GM18951 (cell line): ENCODE results near the gene PXN.
"Not testable (repeated sequence)": the region's sequence is repeated elsewhere in the genome, so short reads cannot be mapped to it uniquely, and the experiment has no call there.

Experiments used
- POLR2A ChIP-seq: IDR thresholded peaks from 4 replicates; pipeline ENCODE4 v1.6.1; 2011; ENCODE audit warnings: mild to moderate bottlenecking; ENCODE audit not compliant: insufficient read length, insufficient read depth; ENCODE audit errors: extremely low read depth
- in situ Hi-C: fragments of 300-500 bp; cut with MboI; formaldehyde crosslinking; loops from one replicate; pipeline ENCODE4 v1.12.0; 2022; ENCODE audit warnings: low sequenced_read_pairs, mixed read lengths, inconsistent platforms; ENCODE audit not compliant: unreplicated experiment

PXN gene

DNA sequence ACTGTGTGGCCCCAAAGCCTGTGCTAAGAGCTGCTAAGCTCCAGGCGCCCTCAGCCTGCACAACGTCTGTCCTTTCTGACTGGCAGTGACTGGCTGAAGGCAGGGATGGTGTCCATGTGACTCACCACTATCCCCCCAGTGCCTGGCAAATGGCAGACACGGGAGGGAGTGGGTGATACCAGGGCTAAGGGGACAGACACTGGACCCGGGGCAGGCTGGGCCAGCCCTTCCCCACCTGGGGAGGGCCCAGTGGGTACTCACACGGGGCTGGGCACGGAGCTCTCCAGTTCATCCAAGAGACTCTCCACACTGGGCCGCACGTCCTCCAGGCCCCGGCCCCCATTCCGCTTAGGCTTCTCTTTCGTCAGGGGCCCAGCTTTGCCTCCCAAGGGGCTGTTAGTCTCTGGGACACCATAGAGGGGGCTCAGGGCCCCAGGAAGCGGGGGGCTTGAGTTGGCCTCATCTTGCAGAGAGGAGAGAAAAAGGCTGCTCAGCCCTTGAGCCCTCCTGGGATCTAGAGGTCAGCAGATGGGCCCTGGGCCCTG lies 43.2 kb downstream of the PXN start:
- in situ Hi-C loops: no loop called here
- no peak for TF ChIP-seq POLR2A

DNA sequence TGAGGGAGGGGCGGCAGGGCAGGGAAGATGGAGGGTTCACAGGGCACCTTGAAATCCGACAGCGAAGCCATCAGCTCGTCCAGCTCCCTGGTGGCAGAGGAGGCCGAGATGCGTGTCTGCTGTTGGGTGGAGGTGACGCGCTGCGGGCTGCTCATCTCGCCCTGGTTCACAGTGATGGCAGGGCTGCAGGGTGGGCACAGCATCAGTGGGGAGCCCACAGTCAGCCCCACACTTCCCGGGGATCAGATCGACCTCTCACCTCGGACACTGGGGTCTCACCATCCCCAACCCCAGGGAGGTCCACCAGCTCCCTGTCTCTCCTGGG lies 44.0 kb downstream of the PXN start:
- in situ Hi-C loops: no loop called here
- TF ChIP-seq POLR2A: no peak

DNA sequence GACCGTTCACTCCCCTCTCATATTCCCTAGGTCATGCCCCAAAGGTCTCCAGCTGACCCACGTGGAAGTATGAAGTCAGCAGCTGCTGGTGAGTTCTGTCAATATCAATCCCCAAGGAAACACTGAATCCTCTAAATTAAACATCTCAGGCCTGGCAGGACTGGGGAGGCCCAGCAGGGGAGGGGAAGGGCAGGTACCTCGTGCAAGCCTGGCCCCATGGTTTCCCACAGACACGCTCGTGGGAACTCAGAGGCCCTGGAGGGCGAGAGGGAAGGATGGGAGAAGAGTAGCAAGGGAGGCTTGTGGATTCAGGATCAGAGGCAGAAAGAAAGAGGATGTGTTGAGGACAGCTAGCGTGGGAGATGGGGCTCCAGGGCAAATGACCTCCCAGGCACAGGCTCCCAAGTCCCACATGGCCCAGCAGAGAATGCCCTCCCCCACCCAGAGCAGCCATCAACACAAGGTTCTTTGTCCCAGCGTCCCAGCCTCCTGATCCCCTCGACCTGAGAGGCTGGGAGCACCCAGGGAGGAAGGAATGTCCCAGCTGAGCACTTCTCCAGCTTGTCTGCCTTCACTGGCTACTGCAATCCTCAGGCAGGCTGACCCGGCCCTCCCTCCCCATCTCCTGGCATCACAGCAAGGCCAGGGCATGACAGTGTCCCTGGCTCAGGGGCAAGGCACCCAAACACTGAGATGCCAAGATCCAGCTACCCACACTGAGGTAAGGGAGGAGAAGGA lies 44.5 kb downstream of the PXN start:
- in situ Hi-C loops: no loop called here

DNA sequence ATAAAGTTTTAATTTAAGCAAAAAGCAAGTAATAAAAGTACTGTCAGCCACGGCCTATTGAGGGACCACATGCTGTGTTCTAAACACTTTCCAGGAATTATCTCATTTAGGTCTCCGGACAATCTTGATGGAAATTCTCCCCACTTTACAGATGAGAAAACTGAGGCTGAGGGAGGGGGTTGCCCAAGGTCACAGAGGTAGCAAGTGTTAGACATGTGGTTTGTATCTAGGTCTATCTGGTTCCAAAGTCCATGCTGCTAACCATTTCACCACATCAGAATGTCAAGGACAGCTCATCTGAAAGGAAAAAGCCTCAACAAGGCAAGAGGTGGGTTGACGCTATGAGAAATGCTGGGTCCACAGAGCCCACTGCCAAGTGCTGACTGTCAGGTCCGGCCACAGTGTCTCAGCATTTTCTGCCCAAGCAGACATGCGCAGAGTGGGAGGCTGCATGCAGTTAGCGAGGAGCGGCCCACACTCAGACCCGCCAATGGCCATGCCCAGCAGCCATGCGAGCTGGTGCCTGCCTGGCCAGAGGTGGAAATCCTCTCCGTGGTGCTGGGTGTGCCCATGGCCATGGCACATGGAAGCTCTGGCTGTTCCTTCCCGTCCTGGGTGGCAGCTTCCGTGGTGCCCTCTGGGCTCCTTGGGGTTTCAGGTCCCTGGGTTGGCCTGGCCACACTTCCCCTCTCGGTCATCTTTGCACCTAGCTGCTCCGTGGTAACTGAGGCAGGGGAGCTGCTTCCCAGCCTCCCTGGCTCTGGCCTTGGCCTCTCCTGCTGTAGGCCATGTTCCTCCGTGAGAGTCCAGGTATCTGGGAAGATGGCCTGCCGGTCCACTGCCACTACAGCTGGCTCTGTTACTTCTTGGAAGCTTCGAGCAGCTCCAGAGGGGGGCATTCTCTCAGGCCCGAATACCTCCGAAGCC lies 46.6 kb downstream of the PXN start:
- in situ Hi-C loops: no loop called here
- no peak for TF ChIP-seq POLR2A

More for the DNA sequence above, 44.5 kb downstream of the PXN start:
- TF ChIP-seq POLR2A: no peak

DNA sequence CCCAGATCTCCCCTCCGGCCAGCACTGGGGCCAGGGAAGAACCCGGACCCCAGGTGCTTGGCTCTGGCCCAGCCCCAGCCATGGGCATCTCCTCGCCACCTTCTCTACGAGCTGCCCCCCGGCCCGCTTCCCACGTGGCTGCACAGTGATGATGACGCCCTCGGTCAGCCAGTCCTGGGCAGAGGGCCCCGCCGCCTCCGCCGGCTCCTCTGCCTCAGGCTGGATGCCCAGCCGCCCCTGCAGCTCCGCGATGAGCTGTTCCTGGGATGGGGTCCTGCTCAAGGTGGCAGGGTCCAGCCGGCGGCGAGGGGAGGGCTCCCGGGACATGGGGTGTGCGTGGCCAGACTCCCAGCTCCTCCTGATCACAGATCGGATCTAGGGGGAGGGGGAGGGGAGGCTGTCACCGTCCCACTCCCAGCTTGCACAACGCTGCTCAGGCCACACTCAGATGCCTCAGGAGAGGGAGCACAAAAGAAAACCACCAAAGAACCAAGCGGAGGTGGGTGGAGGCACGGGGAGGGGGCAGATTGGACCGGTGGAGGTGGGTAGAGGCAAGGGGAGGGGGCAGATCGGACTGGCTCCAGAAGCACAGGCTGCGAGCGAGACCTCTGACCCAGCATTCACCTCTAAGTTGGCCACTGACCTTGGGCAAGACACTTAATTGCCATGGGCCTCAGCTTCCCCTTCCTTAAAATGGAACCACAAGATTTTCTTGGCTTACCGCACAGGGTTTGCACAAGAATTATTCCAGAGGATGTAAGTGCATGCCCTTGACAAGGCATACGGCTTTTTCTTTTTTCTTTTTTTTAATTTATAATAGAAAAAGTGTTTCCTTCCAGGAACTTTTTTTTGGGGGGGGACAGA lies 48.6 kb downstream of the PXN start:
- TF ChIP-seq POLR2A: no peak
- in situ Hi-C loops: no loop called here

DNA sequence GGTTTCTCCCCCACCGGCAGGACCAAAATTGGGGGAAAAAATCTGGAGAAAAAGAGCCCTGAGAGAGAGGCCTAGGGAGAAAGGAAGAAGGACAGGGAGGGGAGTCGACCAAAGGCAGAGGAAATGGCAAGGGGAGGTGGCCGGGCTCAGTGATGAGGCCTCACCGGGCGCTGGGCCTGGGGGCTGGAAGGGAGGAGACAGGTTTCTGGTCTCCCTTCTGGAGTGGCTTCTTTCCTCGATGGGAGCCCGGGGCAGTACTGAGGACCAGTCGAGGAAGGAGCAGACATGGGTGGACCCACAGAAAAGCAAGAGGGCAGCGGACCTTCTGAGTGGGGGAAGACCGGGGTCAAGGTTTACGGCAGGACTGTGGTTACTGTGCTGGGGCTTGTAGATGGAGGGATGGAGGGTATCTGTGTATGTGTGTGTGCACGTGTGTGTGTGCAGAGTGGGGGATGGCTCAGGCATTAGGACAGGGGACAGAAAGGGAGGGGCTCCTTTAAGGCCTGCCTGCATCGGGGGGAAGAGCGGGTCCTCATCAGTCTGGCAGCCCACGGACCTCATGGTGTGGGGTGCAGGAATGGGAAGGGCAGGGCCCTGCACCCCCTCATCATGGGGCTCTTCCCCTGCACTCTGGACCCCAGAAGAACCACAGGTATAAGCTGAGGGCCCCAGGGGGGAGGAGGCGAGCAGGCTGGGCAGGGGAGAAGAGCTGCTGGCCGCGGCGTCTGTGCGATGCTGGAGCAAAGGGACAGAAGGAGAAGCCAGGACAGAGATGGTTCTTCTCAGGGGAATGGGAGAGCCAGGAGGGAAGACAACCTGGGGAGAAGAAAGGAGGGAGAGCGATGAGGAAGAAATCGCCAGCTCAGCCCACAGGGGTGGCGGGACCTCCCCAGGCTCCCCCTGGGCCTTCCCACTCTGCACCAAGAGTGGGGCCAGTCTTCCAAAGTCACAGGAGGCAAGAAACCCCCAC lies 49.5 kb downstream of the PXN start:
- in situ Hi-C loops: no loop called here
- no peak for TF ChIP-seq POLR2A

DNA sequence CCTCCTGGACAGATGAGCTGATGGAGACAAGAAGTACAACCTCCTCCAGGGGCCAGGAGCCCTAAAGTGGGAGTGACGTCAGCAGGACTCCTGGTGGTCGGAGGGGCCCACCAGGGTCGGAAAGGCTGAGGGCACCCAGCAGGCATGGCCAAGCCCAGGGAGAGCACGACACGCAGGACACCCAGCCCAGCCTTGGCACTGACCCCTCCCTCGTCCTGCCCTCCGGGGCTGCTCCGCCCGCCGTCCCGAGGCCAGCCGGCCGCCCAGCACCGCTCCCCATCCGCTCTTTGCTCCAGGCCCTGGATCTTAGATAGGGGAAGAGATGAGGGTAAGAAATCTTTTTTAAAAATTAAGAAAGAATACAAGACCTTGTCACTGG lies 50.2 kb downstream of the PXN start:
- no peak for TF ChIP-seq POLR2A
- in situ Hi-C loops: no loop called here

DNA sequence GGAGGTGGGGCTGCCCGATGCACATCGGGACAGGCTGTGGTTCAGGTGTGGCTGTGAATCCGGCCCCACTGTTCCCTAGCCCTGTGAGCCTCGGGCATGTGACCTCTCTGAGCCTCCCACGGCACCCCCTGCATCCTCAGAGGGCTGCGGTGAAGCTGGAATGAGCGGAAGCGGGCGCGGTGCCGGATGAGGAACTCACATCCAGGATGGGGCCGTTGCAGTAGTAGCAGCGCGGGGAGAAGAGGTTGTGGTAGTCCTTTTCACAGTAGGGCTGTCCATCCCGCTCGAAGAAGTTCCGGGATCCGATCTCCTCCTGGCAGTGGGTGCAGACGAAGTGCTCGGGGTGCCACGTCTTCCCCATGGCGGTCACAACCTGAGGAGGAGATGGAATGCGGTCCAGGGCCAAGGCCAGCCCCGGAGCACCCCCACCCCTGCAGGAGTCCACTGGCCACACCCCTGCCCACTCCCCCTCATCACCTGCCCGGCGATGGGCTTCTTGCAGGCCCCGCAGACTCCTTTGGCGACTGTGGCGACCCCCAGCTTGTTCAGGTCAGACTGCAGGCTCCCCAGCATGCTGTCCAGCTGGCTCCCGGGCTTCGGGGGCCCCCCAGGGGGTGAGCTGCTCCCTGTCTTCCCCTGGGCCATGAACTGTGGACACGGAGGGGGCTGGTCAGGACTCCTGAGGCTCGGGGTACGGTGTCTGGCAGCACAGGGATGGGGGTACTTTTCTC lies 50.7 kb downstream of the PXN start:
- TF ChIP-seq POLR2A: no peak
- in situ Hi-C loops: no loop called here

DNA sequence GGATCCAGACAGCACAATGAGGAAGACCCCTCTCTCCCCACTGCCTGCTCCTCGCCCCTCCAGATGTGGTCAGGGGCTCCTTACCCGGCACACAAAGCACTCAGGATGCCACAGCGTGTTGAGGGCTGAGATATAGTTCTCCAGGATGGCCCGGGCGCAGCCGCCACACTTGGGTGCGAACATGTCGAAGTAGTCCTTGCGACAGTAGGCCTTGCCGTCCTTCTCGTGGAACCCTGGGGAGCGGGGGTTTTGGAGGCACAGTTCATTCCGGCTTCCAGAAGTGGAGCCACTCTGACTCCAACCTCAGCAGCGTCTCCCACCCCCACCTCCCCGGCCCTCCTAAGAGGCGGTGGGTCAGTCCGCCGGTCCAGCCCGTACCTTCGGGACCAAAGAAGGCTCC lies 51.8 kb downstream of the PXN start:
- no peak for TF ChIP-seq POLR2A

DNA sequence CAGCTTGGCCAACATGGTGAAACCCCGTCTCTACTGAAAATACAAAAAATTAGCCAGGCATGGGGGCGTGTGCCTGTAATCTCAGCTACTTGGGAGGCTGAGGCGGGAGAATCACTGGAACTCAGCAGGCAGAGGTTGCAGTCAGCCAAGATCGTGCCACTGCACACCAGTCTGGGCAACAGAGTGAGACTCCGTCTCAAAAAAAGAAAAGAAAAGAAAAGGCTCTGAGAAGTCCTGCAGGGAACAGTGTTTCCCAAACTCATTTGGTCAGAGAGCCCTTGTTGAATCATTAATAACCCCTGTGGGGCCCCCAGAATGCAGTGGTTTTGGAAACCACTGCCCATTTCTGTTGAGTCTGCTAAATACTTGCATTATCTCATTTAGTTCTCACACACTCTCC lies 52.3 kb downstream of the PXN start:
- in situ Hi-C loops: not testable (repeated sequence)

More for the DNA sequence above, 51.8 kb downstream of the PXN start:
- in situ Hi-C loops: no loop called here

DNA sequence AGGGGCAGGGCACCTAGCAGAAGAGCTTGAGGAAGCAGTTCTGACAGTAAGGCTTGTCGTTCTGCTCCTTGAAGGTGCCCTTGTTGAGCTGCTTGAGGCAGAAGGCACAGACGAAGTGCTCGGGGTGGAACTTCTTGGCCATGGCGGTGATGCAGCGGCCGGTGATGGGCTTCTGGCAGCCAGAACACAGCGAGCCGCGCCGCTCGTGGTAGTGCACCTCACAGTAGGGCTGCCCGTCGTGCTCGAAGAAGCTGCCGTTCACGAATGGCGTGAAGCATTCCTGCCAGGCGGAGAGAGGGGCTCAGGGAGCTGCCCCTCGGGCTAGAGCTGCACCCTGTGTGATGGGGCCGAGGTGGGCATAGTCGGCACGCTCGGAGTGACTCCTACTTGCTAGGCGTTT lies 53.2 kb downstream of the PXN start:
- TF ChIP-seq POLR2A: no peak
- in situ Hi-C loops: no loop called here
